Activated CD4-positive, alpha-beta T cell treated with anti-CD3 and anti-CD28 coated beads, Interleukin-2, amount 50 U/mL, for 24 hours (primary cell): Measurements from ENCODE around the gene ZNF697.
"Not testable (repeated sequence)": the region's sequence is repeated elsewhere in the genome, so short reads cannot be mapped to it uniquely, and the experiment has no call there.

Experiments used
- DNase-seq, 2 donors: peaks; one replicate each; pipeline ENCODE4 v3.0.0-alpha.2; 2020; ENCODE audit warnings: low read depth in 1 of 2, low spot score in 1 of 2

The ZNF697 gene

DNA sequence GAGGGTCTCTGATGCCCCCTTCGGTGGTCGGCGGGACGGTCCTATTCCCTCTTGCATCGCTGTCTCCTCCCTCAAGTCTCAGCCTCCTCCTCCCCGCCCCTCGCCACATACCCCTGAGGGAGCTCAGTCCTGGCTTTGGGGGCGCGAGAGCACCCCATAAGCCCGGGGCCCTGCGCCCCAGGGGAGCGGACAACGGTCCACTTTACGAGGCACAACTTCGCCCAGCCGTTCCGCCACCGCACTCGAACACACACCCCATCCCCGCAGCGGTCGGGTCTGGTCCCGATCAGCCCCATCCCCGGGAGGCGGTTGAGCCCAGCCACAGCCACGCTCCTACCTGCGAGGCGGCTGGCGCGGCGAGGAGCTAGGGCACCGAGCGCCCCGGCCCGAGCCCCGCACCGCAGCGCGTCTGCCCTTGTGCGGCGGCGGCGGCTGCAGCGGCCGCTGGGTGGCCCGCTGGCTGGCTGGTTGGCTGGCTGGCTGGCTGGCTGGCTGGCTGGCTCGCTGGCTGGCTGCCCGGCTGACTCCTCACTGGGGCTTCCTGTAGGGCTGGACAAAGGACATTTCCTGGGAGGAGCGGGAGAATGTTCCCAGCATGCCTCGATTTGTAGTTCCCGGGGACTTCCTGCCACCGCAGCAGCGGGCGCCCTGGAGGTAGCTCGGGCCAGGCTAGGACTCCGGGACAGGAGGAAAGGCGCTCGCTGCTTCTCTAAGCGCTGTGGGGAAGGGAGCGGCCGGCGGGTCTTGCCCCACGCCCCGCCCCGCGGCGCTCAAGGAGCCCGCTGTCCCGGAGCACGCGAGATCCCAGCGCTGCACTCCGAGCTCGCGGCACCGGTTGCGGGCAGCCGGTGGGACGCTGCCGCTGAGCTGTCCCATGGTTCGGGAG is at the start of gene ZNF697:
TSS of gene ZNF697 (minus strand) at position 533 of the 886 bp plus-strand sequence. CDS start 22,166 bp downstream, outside the sequence.
- peak; percentile 4 to 18 for DNase-seq

DNA sequence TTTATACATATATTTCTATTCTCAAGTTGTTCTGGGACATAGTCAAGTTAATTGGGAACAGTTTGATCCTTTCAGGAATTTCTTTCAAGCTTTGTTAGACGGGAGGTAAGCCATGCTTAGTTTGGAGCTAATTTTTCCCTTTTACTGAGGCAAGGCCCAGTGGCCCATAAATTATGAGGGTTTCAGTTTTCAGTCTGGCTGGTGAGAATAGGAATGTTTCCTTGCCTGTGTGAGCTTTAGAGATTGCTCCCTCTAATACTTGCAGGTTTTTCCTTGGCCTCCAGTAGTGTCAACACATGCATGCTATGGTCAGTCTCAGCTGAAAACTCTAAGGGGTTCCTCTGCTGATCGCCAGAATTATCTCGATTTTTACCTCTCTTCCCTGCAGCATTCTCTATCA is 49.5 kb upstream of the ZNF697 start:
- DNase-seq: no peak

DNA sequence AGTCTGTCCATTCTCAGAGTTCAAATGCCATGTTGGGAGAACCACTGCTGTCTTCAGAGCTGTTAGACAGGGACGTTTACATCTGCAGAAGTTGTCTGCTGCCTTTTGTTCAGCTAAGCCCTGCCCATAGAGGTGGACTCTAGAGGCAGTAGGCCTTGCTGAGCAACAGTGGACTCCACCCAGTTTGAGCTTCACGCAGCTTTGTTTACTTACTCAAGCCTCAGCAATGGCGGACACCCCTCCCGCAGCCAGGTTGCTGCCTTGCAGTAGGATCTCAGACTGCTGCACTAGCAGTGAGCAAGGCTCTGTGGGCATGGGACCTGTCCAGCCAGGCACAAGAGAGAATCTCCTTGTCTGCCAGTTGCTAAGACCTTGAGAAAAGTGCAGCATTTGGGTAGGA is 48.8 kb upstream of the ZNF697 start:
- not testable (repeated sequence) for DNase-seq

DNA sequence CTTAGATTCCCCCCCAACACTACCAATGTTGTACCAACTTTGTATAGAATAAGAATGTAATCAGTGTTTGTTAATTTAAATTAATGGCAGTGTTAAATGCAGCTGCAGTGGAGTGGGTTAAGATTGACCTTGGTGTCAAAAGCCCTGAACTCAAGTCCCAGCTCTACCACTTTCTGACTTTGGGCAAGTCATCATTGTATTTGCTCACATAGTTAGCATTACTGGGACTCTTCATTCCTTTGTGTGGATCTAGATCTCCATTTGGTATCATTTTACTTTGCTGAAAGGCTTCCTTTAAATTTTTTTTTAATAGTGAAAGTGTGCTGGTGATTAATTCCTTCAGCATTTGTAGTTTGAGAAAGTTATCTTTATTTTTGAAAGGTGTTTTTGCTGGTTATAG is 41.4 kb upstream of the ZNF697 start:
- DNase-seq: no peak

DNA sequence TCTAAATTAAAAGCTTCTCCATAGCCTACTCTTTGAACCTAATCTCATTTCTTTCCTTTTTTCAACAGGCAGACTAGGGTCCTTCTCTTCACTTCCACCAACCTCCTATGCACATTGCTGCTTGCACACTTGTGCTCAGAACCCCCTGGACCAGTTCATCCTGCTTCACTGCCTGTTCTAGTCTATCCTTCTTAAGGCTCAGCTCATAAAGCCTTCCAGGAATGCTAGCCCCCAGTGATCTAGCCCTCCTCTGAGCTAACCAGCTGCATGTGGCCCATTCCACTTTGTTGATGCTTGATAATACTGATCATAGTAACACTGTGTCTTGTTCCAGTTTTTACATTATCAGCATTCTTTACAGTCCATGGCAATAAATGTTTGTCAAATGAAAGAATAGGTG is 40.7 kb upstream of the ZNF697 start:
- no peak for DNase-seq

DNA sequence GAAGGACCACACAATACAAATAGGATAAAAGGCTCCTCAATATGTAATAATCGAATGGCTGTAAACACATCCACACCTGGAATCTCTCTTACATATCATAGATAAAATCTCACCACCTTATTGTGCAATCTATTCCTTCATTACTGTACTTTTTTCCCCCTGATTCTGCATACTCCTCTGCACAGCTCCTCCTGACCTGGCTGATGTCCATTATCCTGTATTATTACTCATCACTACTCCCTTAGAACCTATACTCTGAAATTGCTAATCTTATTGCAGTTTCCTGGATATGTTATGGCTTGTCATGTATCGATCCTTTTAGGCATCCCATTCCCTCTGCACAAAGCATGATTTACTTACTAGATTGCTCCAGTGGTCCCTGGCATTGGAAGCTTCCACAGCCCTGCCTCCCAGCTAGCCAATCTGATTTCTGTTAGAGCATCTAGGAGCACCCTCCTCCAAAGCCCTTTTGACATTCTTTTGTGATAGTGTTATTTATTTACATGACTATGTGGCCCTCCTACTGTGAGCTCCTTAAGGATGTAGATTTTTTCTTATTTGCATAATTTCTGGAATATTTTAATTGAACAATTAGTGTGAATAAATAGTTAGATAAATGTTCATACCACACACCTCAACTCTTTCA is 39.5 kb upstream of the ZNF697 start:
- no peak for DNase-seq

DNA sequence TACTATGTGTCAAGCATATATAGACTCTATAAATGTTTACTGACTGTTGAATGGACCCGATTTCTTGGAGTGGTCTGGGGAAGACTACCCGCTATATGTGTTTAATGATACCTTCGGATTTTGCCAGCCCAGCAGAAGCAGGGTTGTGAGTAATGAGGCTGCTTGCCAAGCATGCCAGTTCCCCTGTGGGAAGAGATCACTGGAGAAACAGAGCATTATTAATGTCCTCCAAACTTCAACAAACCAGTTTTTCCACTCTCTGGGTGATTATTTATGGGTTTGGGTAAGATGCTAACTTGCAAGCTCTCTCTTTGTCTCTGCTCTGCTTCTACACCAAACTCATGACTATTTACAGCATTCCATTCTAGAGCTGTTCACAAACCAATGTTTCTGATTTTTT is 38.6 kb upstream of the ZNF697 start:
- DNase-seq: no peak

DNA sequence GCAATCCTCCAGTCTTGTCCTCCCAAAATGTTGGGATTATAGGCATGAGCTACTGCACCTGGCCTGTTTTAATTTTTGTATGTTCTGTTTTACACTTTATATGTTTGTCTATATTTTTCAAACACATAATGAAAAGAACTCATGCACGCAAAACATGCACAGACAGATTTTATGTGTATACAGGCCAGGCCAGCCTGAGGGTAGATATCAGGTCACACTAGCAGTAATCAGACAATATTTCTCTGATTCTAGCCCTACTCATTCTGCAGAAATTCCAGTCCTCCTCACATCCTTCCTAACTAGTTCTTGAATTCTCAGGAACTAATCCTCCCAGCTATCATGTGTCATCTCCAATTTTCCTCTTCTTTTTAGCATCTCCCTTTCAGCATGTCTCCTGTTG is 35.8 kb upstream of the ZNF697 start:
- no peak for DNase-seq

DNA sequence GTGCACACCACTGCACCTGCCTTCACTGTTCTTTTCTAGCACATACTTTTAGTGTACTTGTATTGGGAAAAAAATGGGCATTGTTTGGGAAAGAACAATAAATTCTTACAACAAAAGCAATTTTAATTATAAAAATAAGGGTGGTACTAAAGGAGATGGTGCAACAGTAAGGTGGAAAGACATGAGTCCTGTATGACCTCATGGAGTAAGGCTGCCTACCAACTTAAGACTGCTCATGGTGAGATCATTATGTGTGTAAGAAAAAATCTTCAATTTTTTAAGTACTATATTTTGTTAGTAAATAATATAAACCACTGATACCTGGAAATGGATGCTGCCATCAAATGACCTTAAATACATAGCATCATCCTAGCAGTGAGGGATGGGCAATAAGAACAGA is 34.1 kb upstream of the ZNF697 start:
- DNase-seq: no peak

DNA sequence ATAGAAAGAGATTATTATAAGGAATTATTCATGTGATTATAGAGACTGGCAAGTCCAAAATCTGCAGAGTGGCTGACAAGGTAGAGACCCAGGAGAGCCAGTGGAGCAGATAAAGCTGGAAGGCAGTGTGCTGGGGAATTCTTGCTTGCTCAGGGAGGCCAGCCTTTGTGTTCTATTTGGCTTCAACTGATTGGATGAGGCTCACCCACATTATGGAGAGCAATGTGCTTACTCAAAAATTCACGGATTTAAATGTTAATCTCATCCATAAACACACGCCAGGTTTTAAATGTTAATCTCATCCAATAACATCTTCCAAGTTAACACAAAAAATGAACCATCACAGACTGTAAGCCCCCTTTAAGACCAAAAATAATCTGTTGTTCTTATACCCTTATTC is 33.5 kb upstream of the ZNF697 start:
- no peak for DNase-seq

DNA sequence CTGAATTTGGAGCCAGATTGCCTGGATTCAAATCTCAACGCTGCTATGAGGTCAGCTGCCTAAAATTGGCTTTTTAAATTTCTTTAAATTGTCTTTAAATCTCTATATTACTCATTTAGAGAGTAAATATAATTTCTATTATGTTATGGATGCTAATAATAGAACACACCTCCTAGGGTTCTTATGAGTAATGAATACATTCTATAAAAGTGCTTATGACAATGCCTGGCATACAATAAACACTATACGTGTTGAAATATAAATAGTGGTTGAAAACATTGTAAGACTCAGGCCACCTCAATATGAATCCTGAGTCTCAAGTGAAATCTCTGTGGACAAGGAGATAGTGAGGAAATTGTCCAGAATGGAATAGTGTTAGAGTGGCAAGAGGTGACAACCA is 32.7 kb upstream of the ZNF697 start:
- no peak for DNase-seq

DNA sequence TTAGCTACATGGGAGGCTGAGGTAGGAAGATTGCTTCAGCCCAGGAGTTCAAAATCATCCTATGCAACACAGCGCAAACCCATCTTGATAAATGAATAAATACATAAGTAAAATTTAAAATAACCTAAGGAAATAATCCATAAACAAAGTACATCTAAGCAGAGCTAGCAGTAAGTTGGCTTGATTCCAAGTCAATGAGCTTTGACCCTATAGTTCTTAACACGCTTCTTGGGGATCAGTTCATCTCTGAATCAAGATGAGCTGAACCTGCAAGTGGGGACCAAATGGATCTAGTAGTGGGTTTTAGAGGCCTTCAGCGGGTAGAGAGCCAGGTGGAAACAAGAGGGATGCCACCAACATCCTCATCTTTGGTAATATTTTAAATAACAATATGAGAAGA is 32.1 kb upstream of the ZNF697 start:
- no peak for DNase-seq

DNA sequence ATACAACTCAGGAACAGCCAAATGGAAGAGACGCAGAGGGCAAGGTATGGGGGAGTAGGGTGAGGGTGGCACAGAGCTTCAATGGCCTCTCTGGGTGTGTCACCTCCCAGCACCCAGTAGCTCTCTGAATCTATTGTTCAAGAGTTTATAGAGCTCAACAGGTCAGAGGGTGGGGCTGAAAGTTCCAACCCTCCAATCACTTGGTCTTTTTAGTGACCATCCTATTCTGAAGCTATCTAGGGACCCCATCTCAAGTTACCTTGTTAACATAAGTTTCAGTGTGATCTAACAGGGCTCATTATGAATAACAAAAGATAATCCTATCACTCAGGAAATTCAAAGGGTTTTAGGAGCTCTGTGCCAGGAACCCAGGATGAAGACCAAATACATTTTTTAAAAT is 31.2 kb upstream of the ZNF697 start:
- no peak for DNase-seq

DNA sequence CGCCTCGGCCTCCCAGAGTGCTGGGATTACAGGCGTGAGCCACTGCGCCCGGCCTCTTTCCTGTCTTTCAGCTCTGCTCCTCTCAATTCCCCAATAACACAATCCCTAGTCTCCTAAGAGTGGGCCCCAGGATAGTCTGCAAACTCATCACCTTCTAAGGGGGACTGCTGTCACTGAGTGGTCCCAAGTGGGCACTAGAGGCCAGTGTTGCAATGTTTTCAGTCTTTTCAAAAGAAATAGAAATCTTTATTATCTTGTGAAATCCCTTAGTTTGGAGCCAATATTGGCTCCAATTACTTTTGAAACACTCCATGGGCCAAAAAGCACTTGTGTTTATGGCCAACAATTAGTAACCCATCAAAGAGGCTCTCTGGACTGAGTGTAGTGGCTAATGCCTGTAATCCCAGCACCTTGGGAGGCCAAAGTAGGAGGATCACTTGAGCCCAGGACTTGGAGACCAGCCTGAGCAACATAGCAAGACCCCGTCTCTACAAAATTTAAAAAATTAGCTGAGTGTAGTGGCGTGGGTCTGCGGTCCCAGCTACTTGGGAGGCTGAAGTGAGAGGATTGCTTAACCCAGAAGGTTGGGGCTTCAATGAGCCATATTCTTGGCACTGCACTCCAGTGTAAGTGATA is 28.6 kb upstream of the ZNF697 start:
- DNase-seq: no peak

DNA sequence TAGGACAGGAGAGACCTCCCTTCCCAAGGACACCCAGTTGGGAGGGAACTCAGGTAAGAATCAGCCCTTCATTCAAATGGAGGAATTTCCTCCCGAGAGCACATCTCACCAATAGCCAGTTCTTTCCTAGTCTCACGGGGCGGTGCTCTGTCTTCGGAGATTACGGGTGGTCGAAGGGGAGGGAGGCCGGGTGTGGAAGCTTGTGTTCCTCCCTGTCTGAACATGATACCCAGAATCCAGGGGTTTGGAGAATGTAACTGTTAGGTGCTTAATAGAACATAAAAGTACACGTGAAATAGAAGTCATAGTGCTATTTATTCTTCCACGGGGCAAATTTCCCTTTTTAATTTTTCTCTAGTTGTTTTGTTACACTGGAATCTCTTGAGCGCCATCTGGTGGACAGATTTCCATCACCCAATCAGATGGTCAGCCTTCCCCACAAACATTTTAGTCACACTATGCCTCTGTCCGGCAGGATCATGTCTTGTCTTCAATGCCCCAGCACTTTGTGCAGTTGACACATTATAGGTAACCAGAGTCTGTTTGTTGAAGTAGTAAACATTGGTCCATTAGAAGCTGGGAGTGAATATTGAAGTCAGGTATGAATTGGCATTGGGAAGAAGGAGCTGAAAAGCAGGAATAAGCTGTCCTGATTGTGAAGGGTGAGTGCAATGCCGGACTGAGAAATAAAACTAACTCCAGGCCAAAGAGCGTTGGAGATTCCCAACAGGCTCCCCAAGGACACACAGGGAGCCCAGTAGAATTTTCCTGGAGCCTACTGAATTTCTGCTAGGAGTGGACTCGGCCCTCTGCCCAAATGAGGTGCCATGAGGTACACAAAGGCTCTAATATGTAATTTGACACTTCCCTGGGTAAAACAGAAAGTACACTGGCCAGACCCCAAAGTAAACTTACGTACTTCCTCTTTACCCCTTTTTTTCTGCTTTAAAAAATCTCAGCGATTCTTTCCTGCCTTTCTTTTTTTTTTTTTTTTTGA is 27.6 kb upstream of the ZNF697 start:
- DNase-seq: peak; percentile 12 to 59

DNA sequence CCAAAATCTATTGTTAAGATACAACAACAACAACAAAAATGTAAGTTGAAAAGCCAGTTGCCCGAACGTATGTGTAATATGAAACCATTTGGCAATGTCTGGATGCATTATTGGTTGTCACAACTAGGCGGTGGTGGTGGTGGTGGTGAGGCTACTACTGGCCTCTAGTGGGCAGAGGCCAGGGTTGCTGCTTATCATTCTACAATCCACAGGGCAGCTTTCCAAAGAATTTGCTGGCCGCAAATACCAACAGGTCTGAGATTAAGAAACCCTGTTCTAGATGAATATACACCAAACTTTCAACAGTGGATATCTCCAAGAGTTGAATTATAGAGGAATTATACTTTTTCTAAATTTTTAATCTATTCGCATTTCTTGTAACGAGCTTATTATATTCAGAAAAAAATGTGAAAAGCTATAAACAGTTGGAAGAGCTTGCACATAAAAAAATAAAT is 26.8 kb upstream of the ZNF697 start:
- peak in 1 of 2 donors; percentile 7 for DNase-seq

DNA sequence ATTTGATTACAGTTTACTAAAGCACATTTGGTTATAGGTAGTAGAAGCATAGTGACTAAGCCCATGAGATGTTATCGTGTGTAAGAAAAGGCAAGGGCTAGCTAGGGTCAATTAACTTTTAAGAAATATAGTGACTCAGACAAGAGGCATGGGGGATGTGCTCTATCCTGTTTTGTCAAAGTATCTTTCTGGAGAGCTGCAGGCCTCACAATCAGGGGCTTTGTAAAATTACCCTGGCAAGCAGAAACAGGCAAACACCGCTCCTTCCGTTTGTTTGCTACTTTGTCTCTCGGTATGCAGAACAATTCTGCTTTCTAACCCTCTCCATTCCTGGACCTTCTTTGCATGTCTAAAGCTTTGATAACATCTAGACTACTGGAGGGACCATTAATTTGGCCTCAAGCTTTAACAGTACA is 26.1 kb upstream of the ZNF697 start:
- DNase-seq: no peak

DNA sequence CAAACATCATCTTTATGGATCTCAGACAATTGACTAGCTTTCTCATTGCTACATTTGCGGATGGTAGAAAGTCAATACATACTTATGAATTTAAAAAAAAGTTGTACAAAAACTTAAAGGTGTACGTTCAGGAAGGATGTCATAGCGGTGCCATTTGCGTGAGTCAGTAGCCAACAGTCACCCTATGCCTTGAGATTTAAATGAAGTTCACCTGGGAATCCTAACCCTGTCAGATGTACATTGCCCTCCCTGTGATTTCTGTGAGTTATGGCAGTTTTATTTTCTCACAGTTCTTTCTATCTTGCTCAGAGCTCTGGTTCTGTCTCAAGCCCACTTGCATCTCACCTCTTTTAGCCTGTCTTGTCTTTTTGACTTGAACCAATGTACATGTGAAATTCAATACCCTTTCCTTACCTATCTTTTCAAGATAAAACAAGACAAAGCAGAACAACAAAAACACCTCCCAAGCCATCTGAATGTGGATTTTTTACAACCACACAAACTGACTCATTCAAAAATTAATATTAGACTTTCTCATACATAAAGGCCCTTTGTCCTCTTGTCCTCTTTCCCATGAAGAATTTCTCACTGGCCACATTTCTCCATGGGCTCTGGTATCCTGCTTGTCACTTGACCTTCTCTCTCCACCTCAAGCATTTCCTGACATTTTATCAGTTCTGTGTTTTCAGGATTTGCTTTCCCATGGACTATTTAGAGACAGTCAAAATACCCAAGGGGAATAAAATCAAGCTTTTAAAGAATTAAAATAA is 25.3 kb upstream of the ZNF697 start:
- DNase-seq: no peak

DNA sequence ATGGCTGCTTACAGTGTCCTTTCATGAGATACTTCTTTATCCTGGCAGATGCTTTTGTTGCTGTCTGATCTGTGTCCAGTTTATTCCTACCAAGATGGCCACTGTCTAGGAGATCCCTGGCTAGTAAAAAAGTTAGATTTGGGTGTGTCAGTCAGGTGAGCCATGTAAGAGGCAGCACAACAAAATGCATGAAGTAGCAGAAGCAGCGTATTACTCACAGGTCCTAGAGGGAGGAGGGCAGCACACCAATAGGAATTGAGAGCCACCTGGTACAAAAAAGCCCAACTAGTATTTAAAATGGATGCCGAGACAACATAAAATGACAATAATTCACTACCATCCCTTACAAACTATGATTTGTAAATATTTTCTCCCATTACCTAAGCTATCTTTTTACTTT is 22.8 kb upstream of the ZNF697 start:
- DNase-seq: no peak

DNA sequence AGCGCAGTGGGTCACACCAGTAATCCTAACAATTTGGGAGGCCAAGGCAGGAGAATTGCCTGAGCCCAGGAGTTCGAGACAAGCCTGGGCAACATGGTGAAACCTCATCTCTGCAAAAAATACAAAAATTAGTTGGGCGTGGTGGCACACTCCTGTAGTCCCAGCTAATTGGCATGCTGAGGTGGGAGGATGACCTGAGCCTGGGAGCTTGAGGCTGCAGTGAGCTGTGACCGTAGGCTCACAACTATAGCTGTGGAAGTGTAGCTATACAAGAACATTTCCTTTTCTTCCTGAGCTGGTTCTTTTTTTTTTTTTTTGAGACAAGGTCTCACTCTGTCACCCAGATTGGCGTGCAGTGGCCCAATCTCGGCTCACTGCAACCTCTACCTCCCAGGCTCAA is 19.1 kb upstream of the ZNF697 start:
- DNase-seq: no peak
